H1 (cell line): ENCODE measurements around the gene GP1BB. TPM values are rescaled to one million over a fixed set of nuclear protein-coding genes. Genes with fewer than 3 reads are reported as not detected.

Source experiments
- CTCF ChIA-PET: fragments of 300-600 bp; sonication (Branson Sonifier 250); formaldehyde crosslinking; loops from one replicate; lab custom pipeline; 2021; ENCODE audit not compliant: partially characterized antibody; lab: Charles Lee
- POLR2A ChIA-PET: fragments of 300-600 bp; sonication (Branson Sonifier 250); formaldehyde crosslinking; loops from one replicate; lab custom pipeline; 2021; ENCODE audit warnings: inconsistent platforms; ENCODE audit not compliant: partially characterized antibody; lab: Charles Lee
- DNase-seq, 2 experiments: peaks; one replicate each; pipeline versions ENCODE4 v3.0.0 to v3.0.0-alpha.2; 2010 to 2022; ENCODE audit warnings: low spot score in 2 of 2, low read depth in 1 of 2, mixed read lengths in 1 of 2
- FAIRE-seq: peaks from 2 replicates; lab custom pipeline; 2011; peaks lifted over from hg19 to GRCh38; lab: Jason Lieb, UNC
- H2AFZ ChIP-seq: 2 replicates; pipeline ENCODE4 v1.8.1; 2012; ENCODE audit warnings: low read length, inconsistent platforms
- H2AK5ac ChIP-seq: 2 replicates; pipeline ENCODE4 v1.6.1; 2013; ENCODE audit warnings: low read depth, low read length
- H2BK120ac ChIP-seq: replicated peaks from 2 replicates; pipeline ENCODE3; 2013; ENCODE audit warnings: low read depth, low read length, inconsistent platforms
- H2BK12ac ChIP-seq: 2 replicates; pipeline ENCODE4 v1.6.1; 2013; ENCODE audit warnings: low read depth, low read length
- H2BK15ac ChIP-seq: 2 replicates; pipeline ENCODE4 v1.6.1; 2013; ENCODE audit warnings: low read length
- H2BK20ac ChIP-seq: 2 replicates; pipeline ENCODE4 v1.6.1; 2013; ENCODE audit warnings: low read length
- H2BK5ac ChIP-seq: 2 replicates; pipeline ENCODE4 v1.6.1; 2013; ENCODE audit warnings: low read depth, low read length
- H3K14ac ChIP-seq: 2 replicates; pipeline ENCODE4 v1.6.1; 2013; ENCODE audit warnings: inconsistent platforms; ENCODE audit not compliant: insufficient read length
- H3K18ac ChIP-seq: 2 replicates; pipeline ENCODE4 v1.6.1; 2013; ENCODE audit warnings: low read length; ENCODE audit errors: extremely low read depth
- H3K23ac ChIP-seq: 2 replicates; pipeline ENCODE4 v1.6.1; 2013; ENCODE audit warnings: inconsistent platforms; ENCODE audit not compliant: insufficient read length
- H3K23me2 ChIP-seq: 2 replicates; pipeline ENCODE4 v1.6.1; 2013; ENCODE audit warnings: low read depth, low read length
- H3K27ac ChIP-seq: 2 replicates; pipeline ENCODE4 v1.6.1; 2011; ENCODE audit warnings: low read depth, low read length, inconsistent platforms
- H3K27me3 ChIP-seq, 4 experiments: replicated peaks in 1 of 4; 1 replicate in 1 of 4; 2 replicates in 3 of 4; pipeline versions ENCODE4 v1.6.1 to v1.8.1; 2011 to 2013; ENCODE audit warnings: low read length in 3 of 4, mild to moderate bottlenecking in 3 of 4, inconsistent platforms in 2 of 4, mixed read lengths in 2 of 4, moderate library complexity in 1 of 4; ENCODE audit not compliant: control insufficient read depth in 3 of 4, insufficient read depth in 3 of 4; ENCODE audit errors: extremely low read depth in 1 of 4
- H3K36me3 ChIP-seq, 4 experiments: 2 replicates each; pipeline versions ENCODE4 v1.6.1 to v1.8.1; 2011 to 2013; ENCODE audit warnings: mild to moderate bottlenecking in 4 of 4, low read length in 3 of 4, moderate library complexity in 2 of 4, control low read depth in 1 of 4, inconsistent platforms in 1 of 4; ENCODE audit not compliant: insufficient read depth in 4 of 4, control insufficient read depth in 2 of 4
- H3K4ac ChIP-seq: replicated peaks from 2 replicates; pipeline ENCODE3; 2013; ENCODE audit warnings: low read length, low read depth, mixed read lengths, inconsistent platforms; ENCODE audit not compliant: insufficient read length
- H3K4me1 ChIP-seq, 4 experiments: replicated peaks in 1 of 4; 1 replicate in 1 of 4; 2 replicates in 3 of 4; pipeline versions ENCODE4 v1.6.1 to v1.8.1; 2011 to 2013; ENCODE audit warnings: low read length in 3 of 4, inconsistent platforms in 2 of 4, mixed read lengths in 1 of 4; ENCODE audit not compliant: insufficient read depth in 4 of 4, control insufficient read depth in 3 of 4
- H3K4me2 ChIP-seq, 2 experiments: 2 replicates each; pipeline versions ENCODE4 v1.6.1 to v1.8.1; 2011 to 2013; ENCODE audit warnings: low read depth in 2 of 2, low read length in 2 of 2, control low read depth in 1 of 2, inconsistent platforms in 1 of 2, mild to moderate bottlenecking in 1 of 2; ENCODE audit not compliant: insufficient read depth in 1 of 2
- H3K4me3 ChIP-seq, 4 experiments: fragments of 200-600, 300-600 bp in 1 of 4; sonication (generic), shearing (Covaris generic), sonication (Bioruptor Twin) in 1 of 4; 2 replicates each; pipeline versions ENCODE4 v1.5.1 to v1.8.1; 2011 to 2016; ENCODE audit warnings: low read length in 4 of 4, low read depth in 3 of 4, control low read depth in 2 of 4, inconsistent platforms in 2 of 4, mild to moderate bottlenecking in 2 of 4, mixed read lengths in 1 of 4, moderate library complexity in 1 of 4; ENCODE audit not compliant: insufficient read depth in 2 of 4; ENCODE audit errors: extremely low read depth in 1 of 4
- H3K56ac ChIP-seq: replicated peaks from 2 replicates; pipeline ENCODE3; 2013; ENCODE audit warnings: low read depth, mild to moderate bottlenecking, mixed read lengths, low read length, inconsistent platforms; ENCODE audit not compliant: insufficient read length
- H3K79me1 ChIP-seq: 2 replicates; pipeline ENCODE4 v1.6.1; 2013; ENCODE audit warnings: low read depth, low read length, control low read depth
- H3K79me2 ChIP-seq, 2 experiments: 2 replicates each; pipeline versions ENCODE4 v1.6.1 to v1.8.1; 2012 to 2013; ENCODE audit warnings: low read length in 2 of 2, mild to moderate bottlenecking in 2 of 2, inconsistent platforms in 1 of 2; ENCODE audit not compliant: insufficient read depth in 2 of 2, control insufficient read depth in 1 of 2
- H3K9ac ChIP-seq, 4 experiments: replicated peaks in 1 of 4; 1 replicate in 1 of 4; 2 replicates in 3 of 4; pipeline versions ENCODE4 v1.6.1 to v1.8.1; 2011 to 2013; ENCODE audit warnings: low read depth in 3 of 4, low read length in 3 of 4, control low read depth in 2 of 4, mild to moderate bottlenecking in 2 of 4, moderate library complexity in 2 of 4, inconsistent platforms in 1 of 4; ENCODE audit errors: extremely low read depth in 1 of 4
- H3K9me3 ChIP-seq, 2 experiments: 2 replicates each; pipeline versions ENCODE4 v1.6.1 to v1.8.1; 2012 to 2013; ENCODE audit warnings: mild to moderate bottlenecking in 2 of 2, moderate library complexity in 2 of 2, control low read depth in 1 of 2, inconsistent platforms in 1 of 2, low read depth in 1 of 2, low read length in 1 of 2, mixed read lengths in 1 of 2; ENCODE audit not compliant: insufficient read depth in 2 of 2
- H4K20me1 ChIP-seq, 2 experiments: replicated peaks in 1 of 2; 2 replicates each; pipeline versions ENCODE3 to v1.8.1; 2011 to 2013; ENCODE audit warnings: inconsistent platforms in 2 of 2, low read length in 2 of 2, mild to moderate bottlenecking in 1 of 2; ENCODE audit not compliant: insufficient read depth in 2 of 2, control insufficient read depth in 1 of 2
- H4K5ac ChIP-seq: 2 replicates; pipeline ENCODE4 v1.6.1; 2013; ENCODE audit warnings: low read length, low read depth, mixed read lengths, inconsistent platforms; ENCODE audit not compliant: insufficient read length
- H4K8ac ChIP-seq: 2 replicates; pipeline ENCODE4 v1.8.0; 2013; ENCODE audit warnings: mild to moderate bottlenecking, moderate library complexity, low read length, inconsistent platforms; ENCODE audit not compliant: insufficient read depth; ENCODE audit errors: extremely low read depth
- H4K91ac ChIP-seq: replicated peaks from 2 replicates; pipeline ENCODE3; 2013; ENCODE audit warnings: low read length, mixed read lengths, inconsistent platforms; ENCODE audit not compliant: insufficient read length
- EGR1 ChIP-seq: IDR thresholded peaks from 2 replicates; pipeline ENCODE4 v1.6.1; 2011; ENCODE audit warnings: low read depth, low read length, borderline replicate concordance
- EZH2 ChIP-seq: fragments of 200-600 bp; sonication (generic); IDR thresholded peaks from 2 replicates; pipeline ENCODE4 v1.7.1; 2012; ENCODE audit warnings: low read depth, mild to moderate bottlenecking, moderate library complexity, low read length, inconsistent platforms; ENCODE audit not compliant: severe bottlenecking
- JUN ChIP-seq: IDR thresholded peaks from 2 replicates; pipeline ENCODE4 v1.6.1; 2011; ENCODE audit warnings: low read depth, mild to moderate bottlenecking, improper control_type of control experiment, low read length
- SUZ12 ChIP-seq: fragments of 200-600 bp; sonication (generic); IDR thresholded peaks from 2 replicates; pipeline ENCODE4 v1.6.1; 2012; ENCODE audit warnings: mild to moderate bottlenecking, inconsistent platforms, low read length, moderate library complexity, mixed read lengths
- WGBS, 2 experiments: shearing (Covaris generic) in 1 of 2; methylation state at CpG; one replicate each; pipeline versions ENCODE4 v1.1.6 to v1.1.7; 2013 to 2015; ENCODE audit warnings: low lambda C conversion rate in 2 of 2, mixed read lengths in 2 of 2, inconsistent platforms in 1 of 2, low coverage in 1 of 2, missing lambda C conversion rate in 1 of 2; ENCODE audit not compliant: insufficient replicate concordance in 2 of 2, insufficient coverage in 1 of 2, insufficient read length in 1 of 2; ENCODE audit errors: extremely low coverage in 1 of 2, missing lambda C conversion rate in 1 of 2; 5-methylcytosine and 5-hydroxymethylcytosine counted together
- polyA plus RNA-seq, 7 experiments: library from polyadenylated mRNA; depleted of rRNA in 3 of 7; stranded (reverse) in 5 of 7; unstranded in 2 of 7; fragments of >200 nt in 5 of 7; fragments of 200-250 nt in 2 of 7; gene quantifications; 1 replicate in 5 of 7; 2 replicates in 1 of 7; 4 replicates in 1 of 7; pipeline versions ENCODE4 v1.2.1 to v1.2.3, GENCODE V29; 2011 to 2013; ENCODE audit warnings: missing spikeins in 2 of 7, mixed read lengths in 2 of 7
- total RNA-seq: library from RNA; stranded (reverse); fragmentation: NEBNext Ultra II Directional; extraction: Animal tissue kit (Norgen Biotek cat#: 25700); gene quantifications from 2 replicates; pipeline ENCODE4 v1.2.1, GENCODE V29; 2021

Gene GP1BB
- total and polyA plus RNA-seq, 2 of the 8 experiments (the other 6 are each of a cell fraction or from before 2014, with no cell fraction given) = 0.36 TPM; not detected in 1

- Histone ChIP-seq H2BK12ac (no peak overlapping the region), H2AFZ (no peak overlapping the region), H3K27ac (no peak overlapping the region), H3K14ac (no peak overlapping the region), H3K4me3 (peak overlapping the region in 1 of 4 experiments; percentile 56; a peak in 2 of 8 replicates), H2BK15ac (no peak overlapping the region), H3K4ac (no peak overlapping the region), H2AK5ac (no peak overlapping the region), H3K23me2 (no peaks in the 10 kb centered on the region; the same call in 1 of the 2 replicates), H3K9me3 (no peaks in the 10 kb centered on the region), H4K8ac (no peak overlapping the region; the same call in 1 of the 2 replicates), H3K23ac (no peak overlapping the region), H4K91ac (no peak overlapping the region), H3K79me2 (no peaks in the 10 kb centered on the region), H2BK120ac (no peak overlapping the region), H3K27me3 (peaks cover 67 to 84% (median 75%) of the 10 kb centered on the region in 4 experiments), H3K79me1 (no peaks in the 10 kb centered on the region), H4K5ac (no peak overlapping the region), H2BK20ac (no peak overlapping the region), H3K36me3 (peaks cover 0 to 15% (median 0%) of the 10 kb centered on the region in 4 experiments; a peak in 1 of 8 replicates), H3K4me1 (peaks cover 0 to 38% (median 13%) of the 10 kb centered on the region in 4 experiments; a peak in 5 of 7 replicates), H3K18ac (no peak overlapping the region), H4K20me1 (peaks cover 18 to 27% of the 10 kb centered on the region in 2 experiments), H2BK5ac (no peak overlapping the region), H3K9ac (no peak overlapping the region), H3K4me2 (peak overlapping the region; percentile 44 to 67), H3K56ac (no peak overlapping the region)
- POLR2A ChIA-PET = interaction anchor here (1.2 to 3.8 kb wide), 2 partner anchors 10 to 31 kb away, joined by 3 to 21 read pairs; partner anchors contain the start of gene GP1BB
- 4% methylated on average over 37 of the region's 59 CpGs; no CpG with 5 or more reads in 1 of the 2 experiments for WGBS, 2 experiments
- FAIRE-seq = no peak
- CTCF ChIA-PET = interaction anchor here (0.8 to 16.5 kb wide), 11 partner anchors 9 to 158 kb away, joined by 3 to 168 read pairs (median 3); no protein-coding TSS in a partner anchor
- peak in 1 of 2 experiments; percentile 78 for DNase-seq
- TF ChIP-seq EGR1 (peak; percentile 64; the same call in 1 of the 2 replicates), JUN (no peak), EZH2 (peak; percentile 74), SUZ12 (peak; percentile 59)
Measured at GRCh38 chr22:19755145-19755710, 31.9 kb downstream of the GP1BB start.
